ENCODE data around the gene NFATC1. TPM values are rescaled to one million over a fixed set of nuclear protein-coding genes. Genes with fewer than 3 reads are reported as not detected.

Gene NFATC1
- total RNA-seq, 2 experiments from 2014 or later: 97.2 to 98.3 TPM

DNA sequence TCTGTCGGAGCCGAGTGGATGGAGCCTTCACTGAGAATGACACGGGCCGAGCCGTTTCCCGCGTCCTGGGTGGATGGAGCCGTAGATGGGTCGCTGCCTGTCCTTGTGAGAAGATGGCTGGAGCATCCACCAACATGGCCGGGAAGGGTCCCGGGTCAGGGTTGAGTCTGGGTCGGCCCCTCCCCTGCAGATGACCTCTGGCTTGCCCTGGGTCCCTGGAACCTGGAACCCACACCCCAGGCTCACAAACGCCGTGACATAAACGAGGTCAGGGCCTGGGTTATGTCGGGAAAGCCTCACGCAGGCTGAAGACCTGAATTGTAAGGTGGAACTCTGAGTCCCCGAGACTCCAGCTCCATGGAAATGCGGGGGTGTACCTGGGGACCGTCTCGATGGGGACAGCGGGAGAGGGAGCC is 94.9 kb downstream of the NFATC1 start:
- Mint-ChIP-seq H3K4me3 (no peak overlapping the region), H3K9me3 (no peaks in the 10 kb centered on the region), H3K27ac (no peak overlapping the region), H3K4me1 (ENCODE audit: low read depth) (peaks cover 15% of the 10 kb centered on the region), H3K36me3 (ENCODE audit: low read depth) (peaks cover 30% of the 10 kb centered on the region), H3K27me3 (no peaks in the 10 kb centered on the region)
- DNase-seq: no peak
- ChIA-PET POLR2A (interaction anchor here (1.0 kb wide), 1 partner anchor 14 kb away, joined by 3 read pairs; no protein-coding TSS in a partner anchor), CTCF (no interaction called here)
- intact Hi-C loops (cut with micrococcal nuclease): no loop called here
- TF ChIP-seq CTCF (IDR thresholded peaks at IDR 0.05): no peak
- ATAC-seq: no peak

- CTCF ChIA-PET: no interaction called here
- intact Hi-C loops (cut with micrococcal nuclease): no loop called here
- POLR2A ChIA-PET: interaction anchor here (1.0 kb wide), 1 partner anchor 13 kb away, joined by 3 read pairs; no protein-coding TSS in a partner anchor
- Mint-ChIP-seq H3K36me3 (ENCODE audit: low read depth) (peaks cover 34% of the 10 kb centered on the region), H3K4me1 (ENCODE audit: low read depth) (peaks cover 17% of the 10 kb centered on the region), H3K27me3 (no peaks in the 10 kb centered on the region), H3K9me3 (no peaks in the 10 kb centered on the region), H3K27ac (peak overlapping the region; percentile 39), H3K4me3 (no peak overlapping the region)
- TF ChIP-seq CTCF (IDR thresholded peaks at IDR 0.05): no peak
- DNase-seq (no peak), ATAC-seq (no peak)
Measured at GRCh38 chr18:79491081-79491551, 95.4 kb downstream of the NFATC1 start.

GRCh38 chr18:79493211-79493800 is 97.6 kb downstream of the NFATC1 start:
- peaks cover 47% of the 10 kb centered on the region for H3K36me3 Mint-ChIP-seq (ENCODE audit: low read depth)
- no peak for TF ChIP-seq CTCF (IDR thresholded peaks at IDR 0.05)
- POLR2A ChIA-PET: interaction anchor here (0.6 kb wide), 1 partner anchor 31 kb away, joined by 3 read pairs; no protein-coding TSS in a partner anchor

DNA sequence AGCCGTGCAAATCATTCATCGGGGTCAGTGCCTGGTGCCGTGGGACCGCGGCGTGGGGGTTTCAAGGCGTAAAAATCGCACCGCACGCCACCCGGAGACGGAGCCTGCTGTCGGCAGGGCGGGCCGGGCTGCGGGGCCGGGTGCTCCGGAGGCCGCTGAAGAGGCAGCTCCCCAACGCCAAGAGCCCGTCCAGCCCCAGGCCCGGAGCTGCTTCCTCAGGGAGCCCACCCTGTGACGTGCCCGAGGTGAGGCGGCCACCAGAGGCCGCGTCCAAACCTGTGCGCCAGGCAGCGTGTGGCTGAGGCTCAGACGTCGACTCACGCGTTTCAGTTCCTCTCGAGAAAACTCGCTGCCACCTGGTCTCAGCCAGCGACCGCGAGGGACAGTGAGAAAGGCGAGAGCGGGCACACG is 98.1 kb downstream of the NFATC1 start:
- H3K4me3 Mint-ChIP-seq: no peak overlapping the region
- H3K27me3 Mint-ChIP-seq: no peaks in the 10 kb centered on the region
- ChIA-PET POLR2A (no interaction called here), CTCF (no interaction called here)
- TF ChIP-seq CTCF (IDR thresholded peaks at IDR 0.05): no peak
- ATAC-seq (no peak), DNase-seq (peak; percentile 0)
- intact Hi-C loops (cut with micrococcal nuclease): no loop called here
- peaks cover 52% of the 10 kb centered on the region for H3K36me3 Mint-ChIP-seq (ENCODE audit: low read depth)
- peaks cover 20% of the 10 kb centered on the region for H3K4me1 Mint-ChIP-seq (ENCODE audit: low read depth)
- H3K9me3 Mint-ChIP-seq: peaks cover 9% of the 10 kb centered on the region
- H3K27ac Mint-ChIP-seq: no peak overlapping the region

More at GRCh38 chr18:79493211-79493800, 97.6 kb downstream of the NFATC1 start:
- intact Hi-C loops (cut with micrococcal nuclease): no loop called here
- H3K27ac Mint-ChIP-seq: no peak overlapping the region
- ATAC-seq (no peak), DNase-seq (no peak)
- no peaks in the 10 kb centered on the region for H3K27me3 Mint-ChIP-seq
- H3K4me1 Mint-ChIP-seq (ENCODE audit: low read depth): peaks cover 20% of the 10 kb centered on the region
- H3K4me3 Mint-ChIP-seq: no peak overlapping the region
- CTCF ChIA-PET: no interaction called here
- peaks cover 6% of the 10 kb centered on the region for H3K9me3 Mint-ChIP-seq

GRCh38 chr18:79494936-79495335 is 99.2 kb downstream of the NFATC1 start:
- H3K4me3 Mint-ChIP-seq: no peak overlapping the region
- peak overlapping the region; percentile 1 for H3K27ac Mint-ChIP-seq
- POLR2A ChIA-PET: no interaction called here
- peaks cover 20% of the 10 kb centered on the region for H3K9me3 Mint-ChIP-seq
- H3K4me1 Mint-ChIP-seq (ENCODE audit: low read depth): peaks cover 27% of the 10 kb centered on the region
- CTCF ChIA-PET: interaction anchor here (1.0 kb wide), 1 partner anchor 115 kb away, joined by 3 read pairs; no protein-coding TSS in a partner anchor
- H3K27me3 Mint-ChIP-seq: no peaks in the 10 kb centered on the region
- DNase-seq (no peak), ATAC-seq (no peak)
- TF ChIP-seq CTCF (IDR thresholded peaks at IDR 0.05): no peak
- H3K36me3 Mint-ChIP-seq (ENCODE audit: low read depth): peaks cover 64% of the 10 kb centered on the region
- intact Hi-C loops (cut with micrococcal nuclease): no loop called here

Measured in activated CD8-positive, alpha-beta T cell treated with anti-CD3 and anti-CD28 coated beads for 36 hours (primary cell).